GM21423 (cell line): ENCODE results near the gene POLD4.

Experiments used
- ATAC-seq: cut with Tn5 transposase; IDR thresholded peaks from one replicate; pipeline ENCODE4 v1.9.1; 2021; ENCODE audit warnings: mild to moderate bottlenecking, moderate library complexity; ENCODE audit not compliant: unreplicated experiment

POLD4 gene

DNA sequence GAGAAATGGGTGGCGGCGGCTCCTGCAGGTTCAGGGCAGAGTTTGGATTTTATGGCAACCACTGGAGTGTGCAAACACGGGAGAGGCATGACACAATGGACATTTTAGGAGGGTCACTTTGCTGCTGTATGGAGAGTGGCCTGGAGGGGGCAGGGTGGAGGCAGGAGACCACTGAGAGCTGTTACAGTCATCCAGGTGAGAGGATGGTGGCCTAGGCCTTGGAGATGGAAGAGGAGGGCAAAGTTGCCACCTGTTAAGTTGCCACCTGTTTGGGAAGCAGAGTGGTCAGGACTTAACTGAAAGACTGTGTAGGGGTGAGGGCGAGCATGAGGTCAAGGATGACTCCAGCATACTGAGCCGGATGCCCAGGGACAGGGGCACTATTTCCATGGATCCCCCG, 36.1 kb upstream of the POLD4 start:
- no peak for ATAC-seq

GRCh38 chr11:67387518-67387917, 34.2 kb upstream of the POLD4 start:
- no peak for ATAC-seq

DNA sequence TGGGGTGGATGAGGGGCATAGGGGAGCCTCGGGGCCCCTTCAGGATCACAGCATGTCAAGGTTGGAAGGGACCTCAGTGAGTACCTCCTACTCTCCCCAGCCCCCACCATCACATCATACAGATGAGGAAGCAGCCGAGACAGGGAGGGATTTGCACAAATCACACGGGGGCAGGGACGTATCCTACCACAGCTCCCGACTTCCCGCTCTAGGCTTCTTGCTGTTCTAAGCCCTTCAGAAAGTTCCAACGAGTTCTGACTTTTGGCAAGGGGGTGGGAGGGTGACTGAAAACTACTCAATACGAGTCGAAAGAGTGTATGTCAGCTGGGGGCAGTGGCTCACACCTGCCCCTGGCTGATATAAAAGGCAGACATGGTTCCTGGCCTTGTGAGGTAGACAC, 33.7 kb upstream of the POLD4 start:
- ATAC-seq, result no peak

- ATAC-seq, result no peak
Measured at GRCh38 chr11:67384851-67385366, 31.6 kb upstream of the POLD4 start.

GRCh38 chr11:67382276-67383136, 29.2 kb upstream of the POLD4 start:
- peak; percentile 48 for ATAC-seq

DNA sequence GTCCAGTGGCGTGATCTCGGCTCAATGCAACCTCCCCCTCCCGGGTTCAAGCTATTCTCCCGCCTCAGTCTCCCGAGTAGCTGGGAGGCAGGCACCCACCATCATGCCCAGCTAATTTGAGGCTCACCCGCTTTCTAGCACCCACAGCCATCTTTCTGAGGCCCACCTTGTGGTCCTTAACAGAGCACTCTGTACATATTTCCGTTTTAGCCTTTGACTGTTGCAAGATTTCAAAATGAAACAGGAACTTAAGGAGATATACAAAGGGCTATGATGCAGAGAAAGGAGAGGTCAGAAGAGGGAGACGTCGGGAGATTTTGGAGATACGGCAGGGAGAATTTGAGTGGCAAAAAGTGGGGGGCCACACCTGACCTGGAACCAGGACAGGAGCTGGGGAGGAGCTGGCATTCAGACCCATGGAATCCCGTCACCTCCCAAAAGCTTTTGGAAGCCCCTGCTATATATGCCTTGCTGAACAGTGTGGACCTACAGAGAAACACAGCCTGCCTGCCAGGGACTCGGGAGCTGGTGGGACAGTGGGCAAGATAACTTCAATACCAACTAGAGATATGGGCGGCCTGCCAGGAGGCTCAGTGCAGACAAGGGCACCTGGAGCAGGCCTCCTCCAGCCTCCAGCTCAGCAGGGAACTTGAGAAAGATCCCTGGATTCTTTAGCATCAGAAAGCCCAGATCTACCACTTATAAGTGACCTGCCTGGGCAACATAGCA, 28.1 kb upstream of the POLD4 start:
- no peak for ATAC-seq

DNA sequence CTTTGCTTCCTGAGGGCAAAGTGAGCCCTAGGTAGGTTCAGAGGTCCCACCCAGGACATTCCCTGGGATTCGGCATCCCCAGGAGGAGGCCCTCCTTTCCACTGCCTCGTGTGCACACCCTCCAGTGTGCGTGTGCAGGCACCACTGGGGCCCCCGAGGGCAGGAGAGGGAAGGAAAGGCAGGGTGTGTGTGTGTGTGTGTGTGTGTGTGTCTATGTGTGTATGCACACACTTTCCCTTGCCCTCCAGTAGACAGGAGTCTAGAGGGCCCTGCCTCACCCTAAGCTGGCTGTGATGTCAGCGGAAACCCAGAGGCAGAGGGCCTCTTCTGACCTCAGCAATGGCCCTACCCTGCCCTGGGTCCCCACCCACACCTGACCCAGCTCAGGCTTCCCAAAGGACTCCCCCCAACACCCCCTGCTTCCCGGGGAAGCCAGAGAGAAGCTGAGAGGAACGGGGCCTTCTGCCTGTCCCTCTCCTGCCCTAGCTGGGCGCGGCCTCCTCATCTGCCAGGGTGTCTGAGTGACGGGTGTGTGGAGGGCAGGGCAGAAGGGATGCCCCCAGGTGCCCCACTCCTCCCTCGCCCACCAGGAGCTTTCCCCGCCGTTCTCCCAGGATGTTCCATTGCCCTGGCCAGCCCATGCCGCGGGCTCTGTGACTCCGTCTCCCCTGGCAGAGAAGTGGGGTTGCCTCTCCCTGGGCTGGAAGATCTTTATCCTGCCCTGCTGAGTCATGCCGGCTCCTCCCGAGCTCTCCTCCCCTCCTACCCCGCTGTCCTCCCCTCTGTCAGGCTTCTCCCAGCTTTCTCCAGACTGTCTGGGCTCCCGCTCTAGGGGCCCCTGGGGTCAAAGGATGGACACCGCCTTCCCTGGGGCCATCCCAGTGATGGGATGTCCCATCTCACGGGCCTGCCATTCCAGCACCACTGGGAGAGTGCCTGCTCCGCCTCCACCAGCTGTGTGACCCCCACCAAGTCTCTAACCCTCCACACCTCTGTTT, 26.0 kb upstream of the POLD4 start:
- ATAC-seq, result no peak

DNA sequence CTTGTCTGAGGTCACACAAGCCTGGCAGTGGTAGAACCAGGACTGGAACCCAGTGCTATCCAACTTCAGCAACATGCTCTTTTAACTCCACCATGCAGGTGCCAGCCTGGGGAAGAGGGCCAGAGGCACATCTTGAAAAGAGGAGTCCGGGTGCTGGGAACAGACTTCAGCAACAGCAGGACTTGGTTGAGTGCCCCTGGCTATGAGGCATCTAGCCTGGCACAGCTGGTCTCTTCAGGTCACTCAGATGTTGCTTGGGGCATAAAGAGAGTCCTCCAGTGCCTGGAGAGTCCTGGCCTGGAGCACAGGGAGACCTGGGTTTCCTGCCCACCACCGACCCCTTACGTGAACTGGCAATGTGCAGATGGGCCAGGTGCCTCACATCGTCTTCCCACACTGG, 25.2 kb upstream of the POLD4 start:
- ATAC-seq, result no peak

- ATAC-seq, result no peak
Measured at GRCh38 chr11:67376873-67377808, 23.8 kb upstream of the POLD4 start.

DNA sequence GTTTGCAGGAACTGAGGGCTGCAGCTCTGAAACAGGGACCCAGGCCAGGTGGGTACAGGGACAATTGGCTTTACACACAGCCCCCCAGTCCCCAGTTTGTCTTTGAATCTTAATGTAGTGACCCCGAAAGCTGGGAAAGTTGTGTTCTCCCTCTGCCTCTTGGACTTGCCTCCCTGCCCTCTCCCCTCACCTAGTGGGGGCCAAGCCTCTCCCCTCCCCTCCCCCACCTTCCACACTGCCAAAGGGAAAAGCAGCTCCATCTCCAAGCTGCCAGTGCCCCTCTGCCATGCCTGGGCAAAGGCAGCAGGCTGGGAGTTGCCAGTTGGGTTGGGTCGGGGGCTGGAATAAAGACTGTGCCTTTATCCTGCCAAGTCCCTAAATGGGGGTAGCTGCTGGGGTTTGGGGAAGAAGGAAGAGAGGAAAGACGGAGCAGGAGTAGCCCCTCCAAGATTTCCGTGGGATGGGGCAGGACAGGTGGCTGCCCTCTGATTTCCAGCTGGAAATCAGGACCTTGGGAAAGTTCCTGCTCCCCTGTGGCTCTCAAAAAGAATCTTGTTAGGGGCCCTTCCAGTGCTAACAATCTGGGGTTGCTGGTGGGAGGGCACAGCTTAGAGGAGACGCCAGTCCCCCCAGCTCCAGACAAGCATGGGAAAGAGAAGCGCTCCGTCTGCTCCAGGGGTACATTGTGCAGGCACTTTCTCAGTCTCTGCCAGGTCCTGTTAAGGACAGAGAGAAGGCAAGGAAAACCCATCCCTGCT, 22.9 kb upstream of the POLD4 start:
- ATAC-seq, result no peak

DNA sequence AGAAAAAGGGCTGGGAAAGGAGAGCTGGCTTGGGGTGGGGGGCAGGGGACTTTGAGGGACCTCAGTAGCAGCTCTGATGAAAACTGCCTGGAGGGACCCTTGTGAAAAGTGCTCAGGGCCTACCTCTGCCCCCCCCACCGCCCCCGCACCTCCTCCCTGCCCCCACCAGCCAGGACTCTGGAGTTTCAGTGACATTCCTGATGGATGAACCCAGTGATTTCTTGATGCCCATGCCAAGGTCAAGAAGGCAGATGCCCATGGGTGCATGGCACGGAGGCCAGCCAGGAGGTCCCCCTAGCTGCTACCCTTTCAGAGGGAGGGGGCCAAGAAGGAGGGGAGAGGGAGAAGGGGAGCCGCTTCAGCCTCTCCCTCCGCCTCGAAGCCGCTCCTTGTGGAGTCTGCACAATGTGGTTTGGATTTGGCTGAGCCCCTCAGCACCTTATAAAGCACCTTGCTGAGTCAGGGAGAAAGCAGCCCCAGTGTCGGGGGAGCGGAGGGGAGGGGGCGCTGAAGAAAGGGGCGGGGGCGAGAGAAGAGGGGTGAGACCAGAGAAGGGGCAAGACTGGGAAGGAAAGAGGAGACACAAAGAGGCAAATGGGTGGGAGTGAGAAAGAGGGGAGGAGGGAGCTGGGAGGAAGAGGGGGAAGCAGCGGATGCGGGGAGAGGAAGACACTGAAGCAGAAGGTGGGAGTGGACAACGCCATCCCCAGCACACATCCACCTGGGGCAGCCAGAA, 22.1 kb upstream of the POLD4 start:
- no peak for ATAC-seq

DNA sequence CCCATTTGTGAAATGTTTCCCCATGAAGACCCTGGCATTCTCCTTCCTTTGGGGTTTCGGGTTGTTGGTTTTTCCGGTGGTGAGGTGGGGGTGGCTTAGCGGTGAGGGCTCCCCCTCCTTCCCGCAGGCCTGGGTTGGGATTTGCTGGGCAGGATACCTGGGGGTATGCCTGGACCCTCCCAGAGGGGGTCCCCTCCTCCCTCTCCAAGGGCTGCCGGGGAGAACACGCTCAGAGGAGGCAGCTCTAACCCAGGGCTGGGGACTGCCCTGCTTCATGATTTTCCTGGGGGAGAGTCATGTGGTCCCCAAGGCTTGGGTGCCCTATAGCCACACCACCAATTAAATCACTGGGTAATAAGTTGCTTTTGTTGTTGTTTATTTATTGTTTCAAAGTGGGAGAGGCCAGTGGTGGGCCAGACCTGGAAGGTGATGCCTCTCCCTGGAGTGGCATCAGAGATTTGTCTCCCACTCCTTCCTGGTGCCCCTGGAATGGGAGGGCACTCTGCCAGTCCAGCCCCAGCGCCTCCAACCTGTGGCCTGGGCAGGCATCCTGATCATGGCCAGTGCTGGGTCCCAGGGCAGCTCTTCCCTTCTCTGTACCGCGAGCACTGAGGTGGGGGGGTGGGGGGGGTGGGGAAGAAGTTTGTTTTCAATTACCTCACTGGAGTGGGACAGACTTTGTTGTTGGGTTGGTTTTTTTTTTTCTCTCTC, 21.4 kb upstream of the POLD4 start:
- ATAC-seq, result no peak

DNA sequence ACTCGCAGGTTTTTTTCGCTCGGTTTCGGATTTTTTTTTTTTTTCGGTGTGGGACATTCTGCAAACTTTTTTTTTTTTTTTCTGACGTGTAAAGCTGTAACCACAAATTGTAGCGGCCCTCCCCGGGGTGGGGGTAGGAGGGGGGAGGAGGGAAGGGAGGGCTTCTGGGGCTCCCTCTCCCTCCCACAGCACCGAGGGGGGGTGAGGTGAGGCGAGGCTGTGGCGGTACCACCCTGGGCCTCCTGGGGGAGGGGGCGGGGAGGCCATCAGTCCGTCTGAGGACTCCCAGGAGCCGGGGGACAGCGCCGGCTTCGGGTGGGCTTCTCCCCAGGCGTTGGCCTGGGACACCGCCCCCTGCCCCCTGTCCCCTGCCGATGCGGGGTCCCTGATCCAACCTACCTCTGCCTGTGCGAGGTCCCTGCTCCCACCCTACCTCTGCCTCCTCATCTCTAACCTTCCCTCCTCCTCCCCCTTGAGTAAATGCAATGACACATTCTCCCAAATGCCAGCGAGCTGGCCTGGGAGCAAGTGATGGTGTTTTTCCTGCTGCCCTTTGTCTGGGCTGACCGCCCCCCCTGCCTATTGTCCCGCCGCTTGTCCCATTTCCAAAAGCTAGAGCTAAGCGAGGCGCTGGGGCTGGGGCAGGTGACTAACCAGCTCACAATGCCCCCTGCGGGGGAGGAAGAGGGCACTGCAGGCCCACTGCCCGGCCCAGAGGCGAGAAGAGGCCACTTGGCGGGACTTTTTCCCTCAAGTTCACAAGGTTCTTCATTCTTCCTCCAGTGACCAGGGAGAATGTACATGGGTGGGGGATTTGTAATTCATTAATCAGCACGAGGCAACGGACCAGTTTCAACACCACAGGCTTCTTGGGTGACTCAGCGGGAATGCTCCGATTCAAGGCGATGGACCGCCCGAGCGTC, 20.6 kb upstream of the POLD4 start:
- peak; percentile 31 for ATAC-seq

GRCh38 chr11:67372993-67373647, 19.8 kb upstream of the POLD4 start, which contains the start of gene CLCF1:
Gene CLCF1, minus strand, starts transcription at chr11:67373598. Its CDS starts 59 bp downstream, at chr11:67373539.
- peak; percentile 16 for ATAC-seq

DNA sequence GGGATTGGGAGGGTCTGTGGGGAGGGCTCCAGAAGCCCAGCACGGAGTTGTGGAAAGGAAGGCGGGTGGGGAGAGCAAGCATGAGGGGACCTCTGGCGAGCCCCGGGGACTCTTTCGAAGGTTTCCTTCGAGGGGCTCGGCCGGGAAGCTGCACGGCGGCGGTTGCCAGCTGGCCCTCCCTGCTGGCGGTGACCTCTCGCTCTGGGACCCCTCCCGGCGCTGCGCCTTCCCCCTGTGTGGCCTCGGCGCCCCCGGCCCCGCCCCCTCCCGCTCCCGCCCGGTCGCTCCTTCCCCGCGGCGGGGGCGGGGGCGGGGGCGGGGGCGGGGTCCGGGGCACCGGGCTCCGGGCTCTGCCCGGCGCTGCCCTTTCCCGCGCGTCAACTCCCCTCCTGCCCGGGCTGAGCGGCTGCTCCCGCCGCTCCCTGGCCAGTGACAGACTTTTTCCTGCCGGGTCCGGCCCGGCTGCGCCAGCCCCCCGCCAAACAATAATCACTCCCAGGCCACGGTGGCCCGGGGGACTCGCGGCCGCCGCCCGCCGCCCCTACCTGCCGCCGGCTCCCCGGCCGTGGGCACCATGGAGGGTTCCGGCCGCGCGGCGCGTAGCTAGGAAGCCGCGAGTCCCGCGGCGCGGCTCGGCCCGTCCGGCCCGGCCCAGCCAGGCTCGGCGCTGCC, 19.1 kb upstream of the POLD4 start:
- peak; percentile 5 for ATAC-seq
